ENCODE results near the gene RAB19.

The RAB19 gene, protein sequence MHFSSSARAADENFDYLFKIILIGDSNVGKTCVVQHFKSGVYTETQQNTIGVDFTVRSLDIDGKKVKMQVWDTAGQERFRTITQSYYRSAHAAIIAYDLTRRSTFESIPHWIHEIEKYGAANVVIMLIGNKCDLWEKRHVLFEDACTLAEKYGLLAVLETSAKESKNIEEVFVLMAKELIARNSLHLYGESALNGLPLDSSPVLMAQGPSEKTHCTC

DNA sequence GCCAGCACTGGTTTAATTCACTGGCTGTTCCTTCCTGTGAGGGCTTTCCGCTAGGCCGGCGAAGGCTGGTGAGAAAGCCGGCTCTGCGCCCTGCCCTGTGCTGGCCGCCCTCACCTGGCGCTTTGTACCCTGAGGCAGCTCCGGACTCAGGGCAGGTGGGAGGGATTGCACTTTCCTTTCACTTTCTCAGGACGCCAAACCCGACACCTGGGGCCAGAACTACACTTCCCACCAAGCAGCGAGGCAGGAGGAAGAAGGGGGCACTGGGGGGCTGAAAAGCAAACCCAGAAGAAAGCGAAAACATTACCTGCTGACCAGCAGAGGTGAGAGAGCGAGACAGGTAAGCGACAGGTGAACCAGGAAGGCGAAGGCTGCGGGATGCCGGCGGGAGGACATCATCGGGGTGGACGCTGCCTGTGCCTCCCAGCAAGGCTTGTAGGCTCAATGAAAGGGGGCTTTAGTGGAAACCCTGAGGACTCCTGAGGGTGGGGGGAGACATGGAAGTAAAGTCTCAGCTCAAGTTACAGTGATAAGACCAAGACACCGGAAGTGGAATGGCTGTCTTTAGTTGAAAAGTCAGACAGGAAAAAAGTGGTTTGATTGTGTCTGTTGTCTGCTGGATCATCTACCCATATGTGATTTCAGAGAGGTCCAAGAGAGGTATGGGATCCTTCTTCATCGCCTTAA is at the start of gene RAB19:
TSS of gene RAB19 (plus strand) at position 181 of the 687 bp plus-strand sequence. CDS start 3,589 bp downstream, outside the sequence.
- DNase-seq (ENCODE audit: low read depth) = no peak
- no peak within 1 kb of the TSS for H3K4me3 ChIP-seq (ENCODE audit: control insufficient read depth, low read depth, low read length)
- TF ChIP-seq, protein P1, sequence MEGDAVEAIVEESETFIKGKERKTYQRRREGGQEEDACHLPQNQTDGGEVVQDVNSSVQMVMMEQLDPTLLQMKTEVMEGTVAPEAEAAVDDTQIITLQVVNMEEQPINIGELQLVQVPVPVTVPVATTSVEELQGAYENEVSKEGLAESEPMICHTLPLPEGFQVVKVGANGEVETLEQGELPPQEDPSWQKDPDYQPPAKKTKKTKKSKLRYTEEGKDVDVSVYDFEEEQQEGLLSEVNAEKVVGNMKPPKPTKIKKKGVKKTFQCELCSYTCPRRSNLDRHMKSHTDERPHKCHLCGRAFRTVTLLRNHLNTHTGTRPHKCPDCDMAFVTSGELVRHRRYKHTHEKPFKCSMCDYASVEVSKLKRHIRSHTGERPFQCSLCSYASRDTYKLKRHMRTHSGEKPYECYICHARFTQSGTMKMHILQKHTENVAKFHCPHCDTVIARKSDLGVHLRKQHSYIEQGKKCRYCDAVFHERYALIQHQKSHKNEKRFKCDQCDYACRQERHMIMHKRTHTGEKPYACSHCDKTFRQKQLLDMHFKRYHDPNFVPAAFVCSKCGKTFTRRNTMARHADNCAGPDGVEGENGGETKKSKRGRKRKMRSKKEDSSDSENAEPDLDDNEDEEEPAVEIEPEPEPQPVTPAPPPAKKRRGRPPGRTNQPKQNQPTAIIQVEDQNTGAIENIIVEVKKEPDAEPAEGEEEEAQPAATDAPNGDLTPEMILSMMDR (conservative IDR thresholded peaks at IDR 0.05; ENCODE audit: control insufficient read depth, insufficient read depth, low read depth, low read length) = no peak

DNA sequence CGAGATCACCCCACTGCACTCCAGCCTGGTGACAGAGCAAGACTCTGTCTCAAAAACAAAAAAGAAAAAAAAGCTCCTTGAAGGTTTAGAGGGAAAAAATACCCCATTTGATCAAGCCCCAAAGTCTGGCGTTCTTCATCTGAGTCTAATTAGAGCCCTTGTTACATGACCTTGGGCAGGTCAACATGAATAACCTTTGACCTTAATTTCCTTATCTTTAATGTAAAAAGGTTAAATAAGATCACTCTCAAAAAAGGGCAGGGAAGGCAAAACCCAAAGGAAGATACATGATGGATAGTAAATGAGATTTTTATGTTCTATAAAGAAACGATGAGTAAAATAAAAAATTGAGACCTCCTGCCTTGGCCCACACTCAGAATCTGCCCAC is 45.8 kb upstream of the RAB19 start:
- no peak for DNase-seq (ENCODE audit: low read depth)
- H3K4me3 ChIP-seq (ENCODE audit: control insufficient read depth, low read depth, low read length) = no peak overlapping the region

DNA sequence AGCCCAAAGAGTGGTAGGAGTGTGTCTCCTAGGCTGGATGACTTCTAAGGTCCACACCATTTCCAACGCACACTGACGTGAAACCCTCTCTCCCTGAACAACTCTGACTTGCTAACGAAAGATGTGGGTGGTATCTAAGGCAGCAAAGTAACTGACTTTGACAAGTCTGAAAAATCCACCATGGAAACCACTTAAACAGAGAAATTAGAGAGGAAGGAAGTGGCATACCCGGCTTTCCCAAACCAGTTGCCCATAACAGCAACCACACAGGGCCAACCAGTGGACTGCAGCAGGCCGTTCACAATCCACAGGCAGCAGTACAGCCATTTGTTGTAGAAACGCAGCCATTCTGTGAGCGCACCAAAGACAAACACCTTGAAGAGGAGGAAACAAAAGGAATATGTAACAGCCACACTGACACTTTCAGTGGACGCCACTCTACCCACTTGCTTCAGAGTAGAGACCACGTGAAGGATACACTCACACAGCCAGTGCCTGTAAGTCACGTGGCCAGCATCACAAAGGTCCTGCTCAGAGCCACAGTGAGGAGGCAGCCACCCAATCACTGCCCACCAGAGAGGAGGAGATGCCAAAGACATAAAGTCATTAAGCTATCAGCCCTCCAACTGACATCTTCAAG is 45.3 kb upstream of the RAB19 start:
- no peak overlapping the region for H3K4me3 ChIP-seq (ENCODE audit: control insufficient read depth, low read depth, low read length)
- no peak for DNase-seq (ENCODE audit: low read depth)
- TF ChIP-seq, protein P1 (conservative IDR thresholded peaks at IDR 0.05; ENCODE audit: control insufficient read depth, insufficient read depth, low read depth, low read length) = no peak

More for the DNA sequence above, 45.8 kb upstream of the RAB19 start:
- TF ChIP-seq, protein P1 (conservative IDR thresholded peaks at IDR 0.05; ENCODE audit: control insufficient read depth, insufficient read depth, low read depth, low read length) = no peak

DNA sequence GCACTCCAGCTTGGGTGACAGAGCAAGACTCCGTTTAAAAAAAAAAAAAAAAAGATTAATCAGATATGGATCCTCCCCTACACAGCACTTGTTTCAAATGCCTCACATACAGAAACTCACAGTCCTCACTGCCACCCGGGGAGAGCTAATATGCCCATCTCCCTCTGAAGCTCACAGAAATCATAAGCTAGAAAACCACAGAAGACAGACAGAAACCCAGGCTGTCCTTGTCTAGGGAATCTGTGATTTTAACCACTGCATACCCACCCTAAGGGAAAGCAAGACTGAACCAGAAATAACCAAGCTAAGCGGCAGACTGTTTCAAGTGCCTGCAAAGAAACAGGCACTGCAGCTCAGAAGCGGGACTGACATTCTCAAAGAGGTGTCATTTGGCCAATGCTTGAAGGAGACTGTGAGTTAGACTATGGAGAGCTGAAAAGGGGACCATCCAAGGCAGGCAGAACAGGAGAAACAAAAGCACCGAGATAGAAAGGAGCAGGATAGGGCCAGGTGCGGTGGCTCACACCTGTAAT is 43.1 kb upstream of the RAB19 start:
- TF ChIP-seq, protein P1 (conservative IDR thresholded peaks at IDR 0.05; ENCODE audit: control insufficient read depth, insufficient read depth, low read depth, low read length) = no peak
- no peak for DNase-seq (ENCODE audit: low read depth)
- H3K4me3 ChIP-seq (ENCODE audit: control insufficient read depth, low read depth, low read length) = no peak overlapping the region

DNA sequence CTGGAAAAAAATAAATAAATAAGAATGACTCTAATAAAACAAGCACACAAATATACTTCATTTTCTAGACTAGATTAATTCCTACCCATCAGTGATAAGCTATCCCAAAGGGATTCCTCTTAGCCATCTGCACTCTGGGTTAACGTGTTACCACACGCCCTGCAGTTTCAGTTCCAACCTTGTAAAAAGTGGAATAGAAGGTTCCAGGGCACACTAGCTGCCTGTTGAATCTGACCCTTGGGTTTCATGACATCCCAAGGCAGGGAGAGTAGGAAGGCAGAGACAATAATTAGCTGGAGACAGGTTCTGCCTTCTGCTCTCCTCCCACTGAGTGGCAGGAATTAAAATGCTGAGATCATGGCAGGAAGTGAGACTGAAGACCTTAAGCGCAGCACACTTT is 39.0 kb upstream of the RAB19 start:
- TF ChIP-seq, protein P1 (conservative IDR thresholded peaks at IDR 0.05; ENCODE audit: control insufficient read depth, insufficient read depth, low read depth, low read length) = no peak
- DNase-seq (ENCODE audit: low read depth) = no peak
- no peak overlapping the region for H3K4me3 ChIP-seq (ENCODE audit: control insufficient read depth, low read depth, low read length)

DNA sequence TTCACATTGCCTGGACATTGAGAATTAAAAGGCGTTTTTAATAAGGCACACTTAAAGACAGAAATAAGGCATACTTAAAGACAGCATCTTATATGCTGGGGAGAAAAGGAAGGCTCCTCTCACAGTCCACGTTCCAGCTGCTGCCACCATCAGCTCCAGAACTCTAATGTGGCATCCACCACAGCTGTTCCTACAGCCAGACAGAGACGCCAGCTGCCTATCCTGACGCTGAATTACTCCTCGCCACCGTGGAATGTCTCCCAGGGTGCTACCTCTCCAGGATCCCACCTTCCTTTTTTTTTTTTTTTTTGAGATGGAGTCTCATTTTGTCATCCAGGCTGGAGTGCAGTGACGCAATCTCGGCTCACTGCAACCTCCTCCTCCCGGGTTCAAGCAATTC is 36.3 kb upstream of the RAB19 start:
- no peak for DNase-seq (ENCODE audit: low read depth)
- no peak overlapping the region for H3K4me3 ChIP-seq (ENCODE audit: control insufficient read depth, low read depth, low read length)
- TF ChIP-seq, protein P1 (conservative IDR thresholded peaks at IDR 0.05; ENCODE audit: control insufficient read depth, insufficient read depth, low read depth, low read length) = no peak

Data from fibroblast of mammary gland (primary cell).